ENCODE measurements around the gene SLC16A9.
"Not testable (repeated sequence)": the region's sequence is repeated elsewhere in the genome, so short reads cannot be mapped to it uniquely, and the experiment has no call there.

The SLC16A9 gene

DNA sequence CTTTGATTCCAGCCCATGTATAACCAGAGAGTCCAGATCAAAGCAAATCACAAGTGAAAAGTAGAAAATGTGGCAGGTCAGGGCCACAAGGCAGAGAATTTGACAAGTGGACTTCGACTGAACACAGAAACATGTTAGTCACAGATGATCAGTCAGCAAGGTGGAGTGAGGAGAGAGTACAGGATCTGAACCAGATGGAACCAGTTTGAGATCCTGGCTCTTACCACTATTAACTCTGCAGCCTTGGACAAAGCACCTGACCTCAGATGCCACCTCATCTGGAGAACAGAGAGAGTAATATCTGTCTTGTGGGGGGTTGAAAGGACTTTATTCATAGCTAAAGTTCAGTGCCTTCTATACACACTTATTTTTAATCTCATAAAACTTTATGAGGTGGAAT, 39.2 kb upstream of the SLC16A9 start:
- DNase-seq (ENCODE audit: low read depth) = no peak
- no peak overlapping the region for H3K4me3 ChIP-seq (ENCODE audit: low read length)
- TF ChIP-seq, protein P1, sequence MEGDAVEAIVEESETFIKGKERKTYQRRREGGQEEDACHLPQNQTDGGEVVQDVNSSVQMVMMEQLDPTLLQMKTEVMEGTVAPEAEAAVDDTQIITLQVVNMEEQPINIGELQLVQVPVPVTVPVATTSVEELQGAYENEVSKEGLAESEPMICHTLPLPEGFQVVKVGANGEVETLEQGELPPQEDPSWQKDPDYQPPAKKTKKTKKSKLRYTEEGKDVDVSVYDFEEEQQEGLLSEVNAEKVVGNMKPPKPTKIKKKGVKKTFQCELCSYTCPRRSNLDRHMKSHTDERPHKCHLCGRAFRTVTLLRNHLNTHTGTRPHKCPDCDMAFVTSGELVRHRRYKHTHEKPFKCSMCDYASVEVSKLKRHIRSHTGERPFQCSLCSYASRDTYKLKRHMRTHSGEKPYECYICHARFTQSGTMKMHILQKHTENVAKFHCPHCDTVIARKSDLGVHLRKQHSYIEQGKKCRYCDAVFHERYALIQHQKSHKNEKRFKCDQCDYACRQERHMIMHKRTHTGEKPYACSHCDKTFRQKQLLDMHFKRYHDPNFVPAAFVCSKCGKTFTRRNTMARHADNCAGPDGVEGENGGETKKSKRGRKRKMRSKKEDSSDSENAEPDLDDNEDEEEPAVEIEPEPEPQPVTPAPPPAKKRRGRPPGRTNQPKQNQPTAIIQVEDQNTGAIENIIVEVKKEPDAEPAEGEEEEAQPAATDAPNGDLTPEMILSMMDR (conservative IDR thresholded peaks at IDR 0.05; ENCODE audit: low read length) = no peak

DNA sequence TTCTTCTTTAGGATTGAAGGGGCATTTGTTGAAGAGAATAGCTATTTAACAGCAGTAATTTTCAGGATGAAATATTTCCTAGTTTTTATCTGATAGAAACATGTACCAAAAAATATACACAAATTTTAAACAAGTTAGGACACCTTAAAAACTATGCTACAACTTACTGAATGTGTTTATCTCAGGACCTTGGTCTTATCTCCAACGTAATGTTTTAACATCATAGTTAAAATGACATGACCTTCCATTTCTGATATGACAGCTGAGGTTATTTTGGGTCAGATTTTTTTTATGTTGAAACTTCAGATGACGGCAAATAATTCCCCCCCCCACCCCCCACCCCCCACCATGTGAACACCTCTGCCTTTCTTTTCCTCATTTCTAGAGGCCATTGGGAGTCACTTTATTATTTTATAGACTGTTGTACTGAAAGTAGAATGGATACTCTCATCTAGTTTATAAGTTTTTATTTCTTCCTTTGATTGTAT, 35.6 kb upstream of the SLC16A9 start:
- H3K4me3 ChIP-seq (ENCODE audit: low read length) = no peak overlapping the region
- no peak for DNase-seq (ENCODE audit: low read depth)
- TF ChIP-seq, protein P1 (conservative IDR thresholded peaks at IDR 0.05; ENCODE audit: low read length) = no peak

DNA sequence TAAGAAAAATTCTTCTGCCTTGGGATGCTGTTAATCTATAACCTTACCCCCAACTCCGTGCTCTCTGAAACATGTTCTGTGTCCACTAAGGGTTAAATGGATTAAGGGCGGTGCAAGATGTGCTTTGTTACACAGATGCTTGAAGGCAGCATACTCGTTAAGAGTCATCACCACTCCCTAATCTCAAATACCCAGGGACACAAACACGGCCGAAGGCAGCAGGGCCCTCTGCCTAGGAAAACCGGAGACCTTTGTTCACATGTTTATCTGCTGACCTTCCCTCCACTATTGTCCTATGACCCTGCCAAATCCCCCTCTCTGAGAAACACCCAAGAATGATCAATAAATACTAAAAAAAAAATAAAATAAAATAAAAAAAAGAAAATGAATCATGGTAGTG, 35.1 kb upstream of the SLC16A9 start:
- not testable (repeated sequence) for H3K4me3 ChIP-seq (ENCODE audit: low read length); DNase-seq (ENCODE audit: low read depth)

DNA sequence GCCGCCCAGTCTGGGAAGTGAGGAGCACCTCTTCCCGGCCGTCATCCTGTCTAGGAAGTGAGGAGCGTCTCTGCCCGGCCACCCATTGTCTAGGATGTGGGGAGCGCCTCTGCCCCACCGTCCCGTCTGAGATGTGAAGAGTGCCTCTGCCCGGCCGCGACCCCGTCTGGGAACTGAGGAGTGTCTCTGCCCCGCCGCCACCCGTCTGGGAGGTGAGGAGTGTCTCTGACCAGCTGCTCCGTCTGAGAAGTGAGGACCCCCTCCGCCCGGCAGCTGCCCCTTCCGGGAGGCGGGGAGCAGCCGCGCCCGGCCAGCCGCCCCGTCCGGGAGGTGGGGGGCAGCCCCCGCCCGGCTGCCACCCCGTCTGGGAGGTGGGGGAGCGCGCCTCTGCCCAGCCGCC, 34.5 kb upstream of the SLC16A9 start:
- not testable (repeated sequence) for DNase-seq (ENCODE audit: low read depth); H3K4me3 ChIP-seq (ENCODE audit: low read length)

DNA sequence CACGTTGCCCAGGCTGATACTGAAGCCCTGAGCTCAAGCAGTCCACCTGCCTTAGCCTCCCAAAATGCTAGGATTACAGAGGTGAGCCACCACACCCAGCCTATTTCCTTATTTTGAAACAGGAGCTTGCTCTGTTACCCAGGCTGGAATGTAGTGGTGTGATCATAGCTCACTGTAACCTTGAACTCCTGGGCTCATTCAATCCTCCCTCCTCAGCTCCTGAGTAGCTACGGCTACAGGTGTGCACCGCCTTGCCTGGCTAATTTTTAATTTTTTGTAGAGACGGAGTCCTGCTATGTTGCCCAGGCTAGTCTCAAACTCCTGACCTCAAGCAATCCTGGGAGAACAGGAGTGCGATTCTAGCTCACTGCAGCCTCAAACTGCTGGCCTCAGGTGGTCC, 31.9 kb upstream of the SLC16A9 start:
- TF ChIP-seq, protein P1 (conservative IDR thresholded peaks at IDR 0.05; ENCODE audit: low read length) = no peak
- DNase-seq (ENCODE audit: low read depth) = no peak
- H3K4me3 ChIP-seq (ENCODE audit: low read length) = no peak overlapping the region

DNA sequence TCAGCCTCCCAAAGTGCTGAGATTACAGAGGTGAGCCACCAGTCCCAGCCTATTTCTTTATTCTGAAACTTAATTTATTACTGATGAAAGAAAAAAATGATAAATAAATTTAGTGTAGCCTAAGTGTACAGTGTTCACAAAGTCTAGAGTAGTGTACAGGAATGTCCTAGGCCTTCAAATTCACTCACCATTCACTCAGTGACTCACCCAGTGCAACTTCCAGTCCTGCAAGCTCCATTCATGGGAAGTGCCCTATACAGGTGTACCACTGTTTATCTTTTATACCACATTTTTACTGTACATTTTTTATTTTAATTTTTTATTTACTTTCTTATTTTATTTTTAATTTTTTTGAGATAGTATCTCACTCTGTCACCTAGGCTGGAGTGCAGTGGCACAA, 31.4 kb upstream of the SLC16A9 start:
- no peak for DNase-seq (ENCODE audit: low read depth)
- TF ChIP-seq, protein P1 (conservative IDR thresholded peaks at IDR 0.05; ENCODE audit: low read length) = no peak
- no peak overlapping the region for H3K4me3 ChIP-seq (ENCODE audit: low read length)

DNA sequence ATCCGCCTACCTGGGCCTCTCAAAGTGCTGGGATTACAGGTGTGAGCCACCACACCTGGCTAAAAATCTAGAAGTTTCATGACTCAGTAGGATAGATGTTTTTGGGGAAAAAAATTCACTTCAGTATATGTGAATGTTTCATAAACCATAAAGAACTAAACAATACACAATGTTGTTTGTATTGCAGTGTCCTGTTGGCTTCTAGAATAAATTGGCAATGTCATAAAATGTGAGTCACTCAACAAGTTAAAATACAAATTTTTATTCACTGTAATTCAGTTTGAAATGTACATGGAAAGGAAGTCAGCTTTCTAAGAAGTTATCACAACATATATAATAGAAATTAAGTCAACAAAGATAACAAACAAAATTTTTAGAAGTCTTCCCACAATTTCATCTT, 27.1 kb upstream of the SLC16A9 start:
- H3K4me3 ChIP-seq (ENCODE audit: low read length) = no peak overlapping the region
- TF ChIP-seq, protein P1 (conservative IDR thresholded peaks at IDR 0.05; ENCODE audit: low read length) = no peak
- DNase-seq (ENCODE audit: low read depth) = no peak

DNA sequence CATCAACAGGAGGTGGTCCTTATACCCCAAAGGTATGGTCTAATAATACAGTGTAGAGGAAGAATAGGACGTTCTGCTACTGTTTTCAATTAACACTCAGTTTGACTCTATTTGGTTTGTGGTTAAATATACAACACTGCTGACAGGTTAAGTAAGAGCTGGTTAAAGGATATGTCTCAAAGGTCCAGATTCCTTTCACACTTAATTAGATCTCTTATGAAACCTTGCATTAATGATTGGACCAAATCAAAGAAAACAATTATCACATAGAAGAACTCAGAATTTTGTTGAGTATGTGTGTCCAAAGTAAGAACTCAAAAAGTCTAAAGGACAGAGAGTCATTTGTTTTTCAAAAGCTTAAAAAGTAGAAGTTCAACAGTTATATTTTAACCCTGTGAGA, 25.6 kb upstream of the SLC16A9 start:
- no peak for DNase-seq (ENCODE audit: low read depth)
- TF ChIP-seq, protein P1 (conservative IDR thresholded peaks at IDR 0.05; ENCODE audit: low read length) = no peak

More for the DNA sequence above, 25.6 kb upstream of the SLC16A9 start:
- no peak overlapping the region for H3K4me3 ChIP-seq (ENCODE audit: low read length)

All from AG10803 (cell line).